ENCODE data around the gene MAGEB17. TPM values are rescaled to one million over a fixed set of nuclear protein-coding genes. Genes with fewer than 3 reads are reported as not detected.

MAGEB17 gene
- total RNA-seq, 2 donors from 2014 or later, result not detected

DNA sequence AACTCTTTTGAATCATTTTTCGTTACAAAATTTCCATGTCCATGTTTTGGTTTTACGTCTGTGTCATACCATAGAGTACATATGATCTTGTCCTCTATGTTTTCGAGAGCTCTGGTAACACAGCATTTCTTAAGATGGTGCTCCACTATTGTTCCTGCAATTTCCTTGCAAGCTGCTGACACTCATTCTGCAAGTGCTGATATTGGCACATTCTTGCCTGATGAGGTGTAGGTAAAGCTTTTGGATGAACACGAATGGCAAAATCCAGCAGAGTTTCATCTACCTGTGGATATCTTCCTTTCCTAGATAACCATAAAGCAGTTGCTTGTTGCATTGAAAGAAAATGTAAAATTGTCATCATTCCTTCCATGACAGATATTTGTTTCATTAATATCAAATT lies 41.3 kb downstream of the MAGEB17 start:
- ATAC-seq (ENCODE audit: insufficient number of reproducible peaks, low FRiP score, low read depth) (no peak), DNase-seq (ENCODE audit: low spot score) (no peak)
- H3K4me1 ChIP-seq (ENCODE audit: control insufficient read depth in 1 of 2, low read depth in 2 of 2), result no peaks in the 10 kb centered on the region
- H3K36me3 ChIP-seq, result no peaks in the 10 kb centered on the region
- TF ChIP-seq, protein P1, sequence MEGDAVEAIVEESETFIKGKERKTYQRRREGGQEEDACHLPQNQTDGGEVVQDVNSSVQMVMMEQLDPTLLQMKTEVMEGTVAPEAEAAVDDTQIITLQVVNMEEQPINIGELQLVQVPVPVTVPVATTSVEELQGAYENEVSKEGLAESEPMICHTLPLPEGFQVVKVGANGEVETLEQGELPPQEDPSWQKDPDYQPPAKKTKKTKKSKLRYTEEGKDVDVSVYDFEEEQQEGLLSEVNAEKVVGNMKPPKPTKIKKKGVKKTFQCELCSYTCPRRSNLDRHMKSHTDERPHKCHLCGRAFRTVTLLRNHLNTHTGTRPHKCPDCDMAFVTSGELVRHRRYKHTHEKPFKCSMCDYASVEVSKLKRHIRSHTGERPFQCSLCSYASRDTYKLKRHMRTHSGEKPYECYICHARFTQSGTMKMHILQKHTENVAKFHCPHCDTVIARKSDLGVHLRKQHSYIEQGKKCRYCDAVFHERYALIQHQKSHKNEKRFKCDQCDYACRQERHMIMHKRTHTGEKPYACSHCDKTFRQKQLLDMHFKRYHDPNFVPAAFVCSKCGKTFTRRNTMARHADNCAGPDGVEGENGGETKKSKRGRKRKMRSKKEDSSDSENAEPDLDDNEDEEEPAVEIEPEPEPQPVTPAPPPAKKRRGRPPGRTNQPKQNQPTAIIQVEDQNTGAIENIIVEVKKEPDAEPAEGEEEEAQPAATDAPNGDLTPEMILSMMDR (IDR thresholded peaks at IDR 0.05), result no peak
- H3K9me3 ChIP-seq, result no peaks in the 10 kb centered on the region
- H3K4me3 ChIP-seq, result no peak overlapping the region
- H3K27ac ChIP-seq, result no peak overlapping the region
- no peaks in the 10 kb centered on the region for H3K27me3 ChIP-seq (replicated peaks; ENCODE audit: insufficient read depth)

DNA sequence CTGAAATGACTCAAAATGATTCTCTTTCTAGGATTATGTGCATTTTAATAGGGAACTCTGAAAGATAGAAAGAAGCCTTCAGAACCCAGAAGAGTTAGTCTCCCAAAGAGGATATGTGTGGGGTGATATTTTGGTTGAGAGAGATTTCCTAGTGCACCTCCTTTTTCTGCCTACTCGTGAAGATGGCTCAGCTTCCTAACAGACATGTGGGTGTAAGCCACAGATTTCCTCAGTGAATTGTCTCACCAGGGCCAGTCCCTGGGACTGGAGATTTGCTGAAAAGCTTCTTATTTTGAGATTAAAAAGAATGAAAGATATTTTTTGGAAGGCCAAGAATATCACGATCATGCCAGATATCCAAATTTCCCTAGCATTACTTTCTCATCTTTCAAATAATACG lies 42.8 kb downstream of the MAGEB17 start:
- Histone ChIP-seq H3K27me3 (replicated peaks; ENCODE audit: insufficient read depth) (no peaks in the 10 kb centered on the region), H3K36me3 (no peaks in the 10 kb centered on the region), H3K4me1 (ENCODE audit: control insufficient read depth in 1 of 2, low read depth in 2 of 2) (no peaks in the 10 kb centered on the region), H3K27ac (no peak overlapping the region), H3K4me3 (no peak overlapping the region), H3K9me3 (no peaks in the 10 kb centered on the region)
- TF ChIP-seq, protein P1 (IDR thresholded peaks at IDR 0.05), result no peak
- no peak for ATAC-seq (ENCODE audit: insufficient number of reproducible peaks, low FRiP score, low read depth)
- DNase-seq (ENCODE audit: low spot score), result no peak

DNA sequence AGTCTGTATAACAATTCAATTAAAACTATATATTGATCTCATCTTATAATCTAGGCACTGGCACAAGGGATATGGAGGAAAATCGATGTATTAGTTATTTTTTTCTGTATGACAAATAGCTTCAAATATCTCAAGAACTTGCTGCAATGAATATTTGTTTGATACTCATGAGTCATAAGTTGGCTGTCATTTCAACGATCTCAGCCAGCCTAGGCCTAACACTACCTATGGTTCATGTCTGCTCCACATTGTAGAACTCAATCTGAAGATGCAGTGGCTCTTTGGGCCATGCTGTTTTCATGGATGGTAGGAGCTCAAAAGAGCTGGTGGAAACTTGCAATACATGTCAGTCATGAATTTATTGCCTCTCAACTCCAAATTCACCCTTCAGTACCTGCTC lies 44.7 kb downstream of the MAGEB17 start:
- DNase-seq (ENCODE audit: low spot score), result no peak

DNA sequence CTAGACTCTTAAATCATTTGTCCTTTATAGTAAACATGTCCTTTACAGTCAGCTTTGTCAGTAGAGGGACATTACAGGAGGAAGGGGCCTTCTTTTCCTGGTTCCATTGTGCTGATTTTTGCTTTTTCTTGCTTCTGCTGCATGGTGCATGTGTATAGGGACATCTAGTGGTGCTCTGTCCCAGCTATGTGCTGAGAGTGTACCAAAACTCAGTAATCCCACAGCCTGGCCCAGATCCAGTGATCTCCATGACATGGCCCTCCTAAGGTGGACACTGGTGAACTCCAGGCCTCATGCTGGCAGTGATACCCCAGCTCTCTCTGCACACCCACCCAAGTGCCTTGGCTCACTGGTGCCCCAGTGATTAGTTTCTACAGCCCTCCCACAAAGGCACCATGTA lies 45.2 kb downstream of the MAGEB17 start:
- Histone ChIP-seq H3K27ac (no peak overlapping the region), H3K27me3 (replicated peaks; ENCODE audit: insufficient read depth) (no peaks in the 10 kb centered on the region), H3K36me3 (no peaks in the 10 kb centered on the region), H3K4me3 (no peak overlapping the region), H3K9me3 (no peaks in the 10 kb centered on the region), H3K4me1 (ENCODE audit: control insufficient read depth in 1 of 2, low read depth in 2 of 2) (no peaks in the 10 kb centered on the region)
- ATAC-seq (ENCODE audit: insufficient number of reproducible peaks, low FRiP score, low read depth) (no peak), DNase-seq (ENCODE audit: low spot score) (no peak)
- TF ChIP-seq, protein P1 (IDR thresholded peaks at IDR 0.05), result no peak

More for the DNA sequence above, 44.7 kb downstream of the MAGEB17 start:
- Histone ChIP-seq H3K27me3 (replicated peaks; ENCODE audit: insufficient read depth) (no peaks in the 10 kb centered on the region), H3K9me3 (no peaks in the 10 kb centered on the region), H3K4me3 (no peak overlapping the region), H3K36me3 (no peaks in the 10 kb centered on the region), H3K27ac (no peak overlapping the region), H3K4me1 (ENCODE audit: control insufficient read depth in 1 of 2, low read depth in 2 of 2) (no peaks in the 10 kb centered on the region)
- TF ChIP-seq, protein P1 (IDR thresholded peaks at IDR 0.05), result no peak
- ATAC-seq (ENCODE audit: insufficient number of reproducible peaks, low FRiP score, low read depth), result no peak

DNA sequence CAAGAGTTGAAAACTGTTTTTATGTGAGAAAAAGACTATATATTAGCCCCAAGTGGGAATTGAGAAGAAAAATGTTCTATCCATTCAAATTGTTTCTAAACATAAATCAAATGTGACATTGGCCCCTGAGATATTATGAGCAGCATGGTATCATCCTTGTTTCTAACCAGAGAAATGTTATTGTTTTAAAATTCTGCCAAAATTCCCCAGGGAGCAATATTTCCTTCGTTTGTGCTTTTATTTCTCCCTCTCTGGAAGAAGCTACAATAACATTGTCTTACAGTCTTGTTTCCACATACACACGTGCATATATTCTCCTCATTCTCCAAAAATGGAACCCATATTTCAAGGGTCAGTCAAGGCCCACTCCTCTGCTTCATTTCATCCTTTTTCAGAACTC lies 46.7 kb downstream of the MAGEB17 start:
- no peak for ATAC-seq (ENCODE audit: insufficient number of reproducible peaks, low FRiP score, low read depth)
- H3K36me3 ChIP-seq, result no peaks in the 10 kb centered on the region
- H3K27ac ChIP-seq, result no peak overlapping the region
- H3K27me3 ChIP-seq (replicated peaks; ENCODE audit: insufficient read depth), result no peaks in the 10 kb centered on the region
- no peak overlapping the region for H3K4me3 ChIP-seq
- no peaks in the 10 kb centered on the region for H3K4me1 ChIP-seq (ENCODE audit: control insufficient read depth in 1 of 2, low read depth in 2 of 2)
- no peak for DNase-seq (ENCODE audit: low spot score)
- H3K9me3 ChIP-seq, result no peaks in the 10 kb centered on the region
- TF ChIP-seq, protein P1 (IDR thresholded peaks at IDR 0.05), result no peak
